ENCODE measurements around the gene ASCL4. TPM values are rescaled to one million over a fixed set of nuclear protein-coding genes. Genes with fewer than 3 reads are reported as not detected.

ASCL4 gene
- polyA plus RNA-seq, 1 of the 3 experiments (the other 2 are of a cell fraction) = not detected

DNA sequence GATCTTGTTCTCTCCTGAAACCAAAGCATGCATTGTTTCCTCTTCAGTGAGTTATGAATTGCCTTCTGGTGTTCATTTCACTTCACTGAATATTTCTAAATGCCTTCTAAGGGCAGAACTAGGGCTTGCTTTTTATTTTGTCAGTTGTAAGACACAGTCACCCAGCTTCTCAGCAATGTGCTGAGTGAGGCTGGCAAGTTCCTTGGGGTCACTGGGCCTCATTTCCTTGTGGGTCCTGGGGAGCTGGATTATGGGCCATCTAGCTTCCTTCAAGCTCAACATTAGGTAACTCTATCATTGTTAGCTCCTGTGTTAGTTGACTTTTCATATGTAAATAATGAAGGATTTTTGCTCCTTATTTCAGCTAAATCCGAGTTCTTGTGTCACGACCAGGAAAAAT is 13.8 kb downstream of the ASCL4 start:
- CTCF ChIA-PET = interaction anchor here (1.6 kb wide), 1 partner anchor 12 kb away, joined by 5 read pairs; no protein-coding TSS in a partner anchor
- no peak for DNase-seq
- Histone ChIP-seq H4K20me1 (ENCODE audit: insufficient read depth) (no peaks in the 10 kb centered on the region), H2AFZ (ENCODE audit: low read depth) (no peak overlapping the region), H3K4me2 (no peak overlapping the region), H3K9me3 (no peaks in the 10 kb centered on the region), H3F3A (replicated peaks; ENCODE audit: insufficient read depth) (no peaks in the 10 kb centered on the region), H3K4me1 (ENCODE audit: control insufficient read depth in 1 of 2, insufficient read depth in 2 of 2, low read depth in 1 of 2, low read length in 1 of 2) (no peaks in the 10 kb centered on the region), H3K79me2 (ENCODE audit: insufficient read depth) (no peaks in the 10 kb centered on the region), H3K27ac (ENCODE audit: low read depth in 2 of 2, low read length in 1 of 2) (no peak overlapping the region), H3K9me2 (no peaks in the 10 kb centered on the region), H3K9ac (no peak overlapping the region), H3K27me3 (ENCODE audit: insufficient read depth) (no peaks in the 10 kb centered on the region), H3K36me3 (replicated peaks in 1 of 2; ENCODE audit: control insufficient read depth in 1 of 2, insufficient read depth in 2 of 2, low read length in 1 of 2) (no peaks in the 10 kb centered on the region), H3K4me3 (ENCODE audit: low read depth in 2 of 2, low read length in 1 of 2) (no peak overlapping the region)
- POLR2A ChIA-PET = no interaction called here
- 36% methylated on average over 2 of the region's 2 CpGs for WGBS (ENCODE audit: low lambda C conversion rate)
- no peak for TF ChIP-seq MEF2A (IDR thresholded peaks at IDR 0.05; ENCODE audit: borderline replicate concordance, low read depth)
- TF ChIP-seq, protein P1, sequence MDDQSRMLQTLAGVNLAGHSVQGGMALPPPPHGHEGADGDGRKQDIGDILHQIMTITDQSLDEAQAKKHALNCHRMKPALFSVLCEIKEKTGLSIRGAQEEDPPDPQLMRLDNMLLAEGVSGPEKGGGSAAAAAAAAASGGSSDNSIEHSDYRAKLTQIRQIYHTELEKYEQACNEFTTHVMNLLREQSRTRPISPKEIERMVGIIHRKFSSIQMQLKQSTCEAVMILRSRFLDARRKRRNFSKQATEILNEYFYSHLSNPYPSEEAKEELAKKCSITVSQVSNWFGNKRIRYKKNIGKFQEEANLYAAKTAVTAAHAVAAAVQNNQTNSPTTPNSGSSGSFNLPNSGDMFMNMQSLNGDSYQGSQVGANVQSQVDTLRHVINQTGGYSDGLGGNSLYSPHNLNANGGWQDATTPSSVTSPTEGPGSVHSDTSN (IDR thresholded peaks at IDR 0.05) = no peak
- no peak for TF ChIP-seq YY1 (IDR thresholded peaks at IDR 0.05; ENCODE audit: low read depth)
- TF ChIP-seq, protein P2, sequence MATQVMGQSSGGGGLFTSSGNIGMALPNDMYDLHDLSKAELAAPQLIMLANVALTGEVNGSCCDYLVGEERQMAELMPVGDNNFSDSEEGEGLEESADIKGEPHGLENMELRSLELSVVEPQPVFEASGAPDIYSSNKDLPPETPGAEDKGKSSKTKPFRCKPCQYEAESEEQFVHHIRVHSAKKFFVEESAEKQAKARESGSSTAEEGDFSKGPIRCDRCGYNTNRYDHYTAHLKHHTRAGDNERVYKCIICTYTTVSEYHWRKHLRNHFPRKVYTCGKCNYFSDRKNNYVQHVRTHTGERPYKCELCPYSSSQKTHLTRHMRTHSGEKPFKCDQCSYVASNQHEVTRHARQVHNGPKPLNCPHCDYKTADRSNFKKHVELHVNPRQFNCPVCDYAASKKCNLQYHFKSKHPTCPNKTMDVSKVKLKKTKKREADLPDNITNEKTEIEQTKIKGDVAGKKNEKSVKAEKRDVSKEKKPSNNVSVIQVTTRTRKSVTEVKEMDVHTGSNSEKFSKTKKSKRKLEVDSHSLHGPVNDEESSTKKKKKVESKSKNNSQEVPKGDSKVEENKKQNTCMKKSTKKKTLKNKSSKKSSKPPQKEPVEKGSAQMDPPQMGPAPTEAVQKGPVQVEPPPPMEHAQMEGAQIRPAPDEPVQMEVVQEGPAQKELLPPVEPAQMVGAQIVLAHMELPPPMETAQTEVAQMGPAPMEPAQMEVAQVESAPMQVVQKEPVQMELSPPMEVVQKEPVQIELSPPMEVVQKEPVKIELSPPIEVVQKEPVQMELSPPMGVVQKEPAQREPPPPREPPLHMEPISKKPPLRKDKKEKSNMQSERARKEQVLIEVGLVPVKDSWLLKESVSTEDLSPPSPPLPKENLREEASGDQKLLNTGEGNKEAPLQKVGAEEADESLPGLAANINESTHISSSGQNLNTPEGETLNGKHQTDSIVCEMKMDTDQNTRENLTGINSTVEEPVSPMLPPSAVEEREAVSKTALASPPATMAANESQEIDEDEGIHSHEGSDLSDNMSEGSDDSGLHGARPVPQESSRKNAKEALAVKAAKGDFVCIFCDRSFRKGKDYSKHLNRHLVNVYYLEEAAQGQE (IDR thresholded peaks at IDR 0.05; ENCODE audit: low read depth, low read length) = no peak
- TF ChIP-seq TCF12 (IDR thresholded peaks at IDR 0.05) = no peak
- no peak for TF ChIP-seq CHD2 (IDR thresholded peaks at IDR 0.05; ENCODE audit: low read length, partially characterized antibody)
- no peak for TF ChIP-seq FOXJ3 (CRISPR knock-in tag; IDR thresholded peaks at IDR 0.05)
- TF ChIP-seq NFIC (IDR thresholded peaks at IDR 0.05; ENCODE audit: borderline replicate concordance) = no peak
- no peak for TF ChIP-seq MXI1 (IDR thresholded peaks at IDR 0.05; ENCODE audit: low read depth, low read length)
- no peak for TF ChIP-seq POLR2AphosphoS5 (IDR thresholded peaks at IDR 0.05; ENCODE audit: low read depth, low read length)
- TF ChIP-seq RAD21 (IDR thresholded peaks at IDR 0.05; ENCODE audit: low read length) = no peak
- TF ChIP-seq ELF1 (IDR thresholded peaks at IDR 0.05) = no peak
- no peak for TF ChIP-seq RXRA (IDR thresholded peaks at IDR 0.05; ENCODE audit: borderline replicate concordance, low read depth)
- TF ChIP-seq FOXM1 (IDR thresholded peaks at IDR 0.05; ENCODE audit: low read depth) = no peak
- no peak for TF ChIP-seq GATA2 (CRISPR knock-in tag; IDR thresholded peaks at IDR 0.05)
- no peak for TF ChIP-seq TEAD4 (IDR thresholded peaks at IDR 0.05; ENCODE audit: borderline replicate concordance, insufficient read depth)
